Lower leg skin (tissue), 4 donors: ENCODE results near the gene ACKR1. TPM values are rescaled to one million over a fixed set of nuclear protein-coding genes. Genes with fewer than 3 reads are reported as not detected.

Source experiments
- DNase-seq, 2 donors: peaks; one replicate each; pipeline ENCODE4 v3.0.0-alpha.2; 2019; ENCODE audit warnings: low spot score in 2 of 2
- H3K4me3 ChIP-seq: fragments of 200-600 bp; sonication (generic); 2 replicates; pipeline ENCODE4 v1.5.1; 2017; ENCODE audit warnings: mild to moderate bottlenecking, low read depth; ENCODE audit not compliant: poor library complexity, severe bottlenecking
- CTCF ChIP-seq, 3 donors: fragments of 450-650 bp; IDR thresholded peaks; one replicate each; pipeline ENCODE4 v1.5.1; 2016; ENCODE audit warnings: antibody characterized with exemption in 3 of 3, mild to moderate bottlenecking in 3 of 3, moderate library complexity in 2 of 3
- POLR2A ChIP-seq, 2 donors: fragments of 450-650 bp; IDR thresholded peaks; one replicate each; pipeline ENCODE4 v1.6.1; 2016 to 2017; ENCODE audit warnings: antibody characterized with exemption in 2 of 2, mild to moderate bottlenecking in 1 of 2, moderate library complexity in 1 of 2
- WGBS, 2 donors: methylation state at CpG; one replicate each; pipeline ENCODE4 v1.1.5; 2018; 5-methylcytosine and 5-hydroxymethylcytosine counted together
- intact Hi-C: fragments of 100-400 bp; cut with DNase I; formaldehyde crosslinking; loops from one replicate; pipeline ENCODE4 v1.15.0; 2023; ENCODE audit warnings: low total_unique reads
- total RNA-seq, 4 donors: library from RNA; depleted of rRNA; stranded (reverse); fragments of >200 nt; gene quantifications; one replicate each; pipeline ENCODE4 v1.1.0, GENCODE V29; 2016

ACKR1 gene
- total RNA-seq, 4 donors from 2014 or later = 17.4 to 104 (median 46.9) TPM

- no peak for DNase-seq
- intact Hi-C loops = loop anchor here (5.0 kb wide), 1 partner anchor 38 kb away; no protein-coding TSS in a partner anchor
- 78 to 80% methylated on average over 5 of the region's 5 CpGs for WGBS, 2 donors
- TF ChIP-seq POLR2A (IDR thresholded peaks at IDR 0.05) = no peak
- TF ChIP-seq CTCF (IDR thresholded peaks at IDR 0.05) = no peak
- H3K4me3 ChIP-seq = no peak overlapping the region
Measured at GRCh38 chr1:159199901-159200300, 4.8 kb upstream of the ACKR1 start.

GRCh38 chr1:159200769-159201168, 3.9 kb upstream of the ACKR1 start:
- no peak overlapping the region for H3K4me3 ChIP-seq
- WGBS, 2 donors = 18 to 35% methylated on average over 13 to 18 of the region's 18 CpGs
- TF ChIP-seq POLR2A (IDR thresholded peaks at IDR 0.05) (no peak), CTCF (IDR thresholded peaks at IDR 0.05) (no peak)
- no peak for DNase-seq
- intact Hi-C loops = loop anchor here (5.0 kb wide), 1 partner anchor 38 kb away; no protein-coding TSS in a partner anchor

GRCh38 chr1:159201642-159202041, 3.0 kb upstream of the ACKR1 start:
- no peak overlapping the region for H3K4me3 ChIP-seq
- 34 to 50% methylated on average over 5 of the region's 5 CpGs for WGBS, 2 donors
- intact Hi-C loops = loop anchor here (5.0 kb wide), 1 partner anchor 39 kb away; no protein-coding TSS in a partner anchor
- DNase-seq = no peak
- no peak for TF ChIP-seq CTCF (IDR thresholded peaks at IDR 0.05)
- TF ChIP-seq POLR2A (IDR thresholded peaks at IDR 0.05) = no peak

- DNase-seq = no peak
- TF ChIP-seq POLR2A (IDR thresholded peaks at IDR 0.05) (no peak), CTCF (IDR thresholded peaks at IDR 0.05) (no peak)
- no peak overlapping the region for H3K4me3 ChIP-seq
- WGBS, 2 donors = 63 to 69% methylated on average over 6 of the region's 6 CpGs
- intact Hi-C loops = loop anchor here (5.0 kb wide), 1 partner anchor 41 kb away; no protein-coding TSS in a partner anchor
Measured at GRCh38 chr1:159203610-159204009, 1.1 kb upstream of the ACKR1 start.

GRCh38 chr1:159205225-159205624, 550 bp downstream of the ACKR1 start:
- TF ChIP-seq CTCF (IDR thresholded peaks at IDR 0.05) = no peak
- TF ChIP-seq POLR2A (IDR thresholded peaks at IDR 0.05) = no peak
- 71 to 73% methylated on average over 6 of the region's 6 CpGs for WGBS, 2 donors
- no peak overlapping the region for H3K4me3 ChIP-seq
- no peak for DNase-seq
- intact Hi-C loops = no loop called here

GRCh38 chr1:159206110-159206509, 1.4 kb downstream of the ACKR1 start:
- no peak overlapping the region for H3K4me3 ChIP-seq
- TF ChIP-seq POLR2A (IDR thresholded peaks at IDR 0.05) = no peak
- TF ChIP-seq CTCF (IDR thresholded peaks at IDR 0.05) = no peak
- intact Hi-C loops = no loop called here
- no peak for DNase-seq
- WGBS, 2 donors = 84 to 86% methylated on average over 4 of the region's 4 CpGs
